ENCODE results near the gene NGRN. TPM values are rescaled to one million over a fixed set of nuclear protein-coding genes. Genes with fewer than 3 reads are reported as not detected.
A peak's percentile ranks its signal among the peaks of the same experiment; 100 is the strongest.

The NGRN gene
- total and polyA plus RNA-seq, 12 donors, result 56.5 to 139 (median 119) TPM

DNA sequence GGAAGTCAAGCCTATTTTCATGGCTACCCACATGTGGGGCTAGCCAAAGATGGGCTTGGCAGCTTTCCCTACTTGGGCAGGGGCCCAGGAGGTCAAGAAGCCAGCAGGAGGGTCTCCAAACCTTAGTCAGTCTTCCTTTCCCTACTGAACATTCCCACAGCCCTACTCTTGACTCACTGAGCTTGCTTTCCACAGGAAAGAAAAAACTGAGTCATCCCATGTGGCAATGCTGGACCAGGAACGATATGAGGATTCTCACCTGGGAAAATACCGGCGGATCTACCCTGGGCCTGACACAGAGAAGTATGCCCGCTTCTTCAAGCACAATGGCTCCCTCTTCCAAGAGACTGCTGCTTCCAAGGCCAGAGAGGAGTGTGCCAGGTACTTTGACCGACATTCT lies 3.7 kb upstream of the NGRN start:
- no peak overlapping the region for H3K27ac ChIP-seq
- H3K4me3 ChIP-seq, result no peak overlapping the region
- peaks cover 3 to 28% (median 13%) of the 10 kb centered on the region in 9 donors for H3K4me1 ChIP-seq
- H3K36me3 ChIP-seq, result no peaks in the 10 kb centered on the region
- WGBS, 2 donors, result 89 to 93% methylated on average over 5 of the region's 5 CpGs
- TF ChIP-seq, protein P1, sequence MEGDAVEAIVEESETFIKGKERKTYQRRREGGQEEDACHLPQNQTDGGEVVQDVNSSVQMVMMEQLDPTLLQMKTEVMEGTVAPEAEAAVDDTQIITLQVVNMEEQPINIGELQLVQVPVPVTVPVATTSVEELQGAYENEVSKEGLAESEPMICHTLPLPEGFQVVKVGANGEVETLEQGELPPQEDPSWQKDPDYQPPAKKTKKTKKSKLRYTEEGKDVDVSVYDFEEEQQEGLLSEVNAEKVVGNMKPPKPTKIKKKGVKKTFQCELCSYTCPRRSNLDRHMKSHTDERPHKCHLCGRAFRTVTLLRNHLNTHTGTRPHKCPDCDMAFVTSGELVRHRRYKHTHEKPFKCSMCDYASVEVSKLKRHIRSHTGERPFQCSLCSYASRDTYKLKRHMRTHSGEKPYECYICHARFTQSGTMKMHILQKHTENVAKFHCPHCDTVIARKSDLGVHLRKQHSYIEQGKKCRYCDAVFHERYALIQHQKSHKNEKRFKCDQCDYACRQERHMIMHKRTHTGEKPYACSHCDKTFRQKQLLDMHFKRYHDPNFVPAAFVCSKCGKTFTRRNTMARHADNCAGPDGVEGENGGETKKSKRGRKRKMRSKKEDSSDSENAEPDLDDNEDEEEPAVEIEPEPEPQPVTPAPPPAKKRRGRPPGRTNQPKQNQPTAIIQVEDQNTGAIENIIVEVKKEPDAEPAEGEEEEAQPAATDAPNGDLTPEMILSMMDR (IDR thresholded peaks at IDR 0.05), result no peak
- no peaks in the 10 kb centered on the region for H3K9me3 ChIP-seq
- intact Hi-C loops (cut with DNase I), result no loop called here
- no peaks in the 10 kb centered on the region for H3K27me3 ChIP-seq
- no peak for DNase-seq
- ATAC-seq, result no peak

DNA sequence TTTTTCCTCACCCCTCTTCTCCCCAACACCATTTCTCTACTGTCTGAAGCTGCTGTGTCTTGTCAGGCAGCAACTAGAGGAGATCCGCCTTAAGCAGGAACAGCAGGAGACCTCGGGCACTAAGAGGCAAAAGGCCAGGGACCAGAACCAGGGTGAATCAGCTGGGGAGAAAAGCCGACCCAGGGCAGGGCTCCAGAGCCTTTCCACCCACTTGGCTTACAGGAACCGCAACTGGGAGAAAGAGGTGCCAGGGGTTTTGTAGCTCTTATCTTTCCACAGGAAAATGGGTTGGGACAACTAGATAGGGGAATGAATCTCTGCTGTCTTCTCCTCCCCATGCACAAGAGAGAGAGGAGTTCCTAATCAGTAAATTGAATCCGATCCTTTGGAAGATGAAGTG lies 3.0 kb upstream of the NGRN start:
- H3K4me1 ChIP-seq, result peaks cover 9 to 34% (median 19%) of the 10 kb centered on the region in 9 donors
- no peak overlapping the region for H3K4me3 ChIP-seq
- DNase-seq (no peak), ATAC-seq (no peak)
- no peaks in the 10 kb centered on the region for H3K9me3 ChIP-seq
- intact Hi-C loops (cut with DNase I), result no loop called here
- H3K27me3 ChIP-seq, result no peaks in the 10 kb centered on the region
- TF ChIP-seq, protein P1 (IDR thresholded peaks at IDR 0.05), result no peak
- peaks cover 0 to 6% (median 0%) of the 10 kb centered on the region in 9 donors for H3K36me3 ChIP-seq
- no peak overlapping the region for H3K27ac ChIP-seq
- WGBS, 2 donors, result 70 to 80% methylated on average over 5 of the region's 5 CpGs

DNA sequence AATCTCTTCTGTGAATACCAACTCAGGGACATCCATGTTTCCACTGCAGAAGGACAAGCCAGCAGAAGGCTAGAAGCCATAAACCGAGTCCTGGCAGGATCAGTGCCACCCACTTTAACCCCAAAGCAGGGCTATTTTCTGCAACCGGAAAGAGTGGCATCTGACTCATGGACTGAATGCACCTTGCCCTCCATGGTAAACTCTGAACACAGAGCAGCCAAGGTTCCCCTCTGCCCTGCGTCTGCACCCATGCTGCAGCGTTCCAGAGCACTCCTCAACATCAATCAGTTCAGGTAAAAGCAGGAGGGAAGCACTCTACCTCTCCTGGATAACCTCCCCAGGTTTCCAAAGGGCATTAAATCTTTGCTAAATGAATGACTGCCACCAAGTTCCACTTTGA lies 801 bp upstream of the NGRN start:
- intact Hi-C loops (cut with DNase I), result loop anchor here in 3 of 10 donors (2.0 to 5.0 kb wide), 2 partner anchors 16 to 32 kb away; partner anchors contain the start of genes CIB1 (in 2 of the 3), GDPGP1 (in 2 of the 3) and TTLL13 (in 1 of the 3)
- Histone ChIP-seq H3K36me3 (peaks cover 0 to 27% (median 3%) of the 10 kb centered on the region in 9 donors), H3K4me1 (peaks cover 13 to 54% (median 39%) of the 10 kb centered on the region in 9 donors), H3K27me3 (no peaks in the 10 kb centered on the region), H3K9me3 (no peaks in the 10 kb centered on the region), H3K27ac (peak overlapping the region; percentile 93 to 99 (median 96)), H3K4me3 (peak overlapping the region; percentile 62 to 90 (median 84))
- WGBS, 2 donors, result 40 to 49% methylated on average over 4 of the region's 4 CpGs
- ATAC-seq (peak in 4 of 8 donors; percentile 14 to 46 (median 30)), DNase-seq (peak in 1 of 2 donors; percentile 13)
- TF ChIP-seq, protein P1 (IDR thresholded peaks at IDR 0.05), result no peak

DNA sequence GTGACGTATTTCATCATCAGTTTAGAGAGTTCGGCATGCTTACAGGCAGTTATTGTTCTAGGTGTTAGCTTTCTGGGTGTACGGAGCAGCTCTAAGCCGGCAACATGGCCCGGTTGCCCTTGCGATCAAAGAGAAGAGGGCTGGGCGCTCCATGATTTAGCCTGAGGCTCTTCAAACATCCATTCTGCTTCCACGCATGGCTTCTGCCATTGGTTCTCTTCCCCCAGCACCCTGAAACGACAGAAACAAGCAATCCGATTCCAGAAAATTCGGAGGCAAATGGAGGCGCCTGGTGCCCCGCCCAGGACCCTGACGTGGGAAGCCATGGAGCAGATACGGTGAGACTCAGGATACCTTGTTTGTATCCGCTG lies 574 bp downstream of the NGRN start:
- ATAC-seq, result peak in 7 of 8 donors; percentile 18 to 48 (median 31)
- H3K9me3 ChIP-seq, result no peaks in the 10 kb centered on the region
- WGBS, 2 donors, result 0% methylated on average over 16 of the region's 16 CpGs
- H3K27ac ChIP-seq, result peak overlapping the region; percentile 93 to 99 (median 96)
- intact Hi-C loops (cut with DNase I), result loop anchor here in 2 of 10 donors (5.0 kb wide), 1 partner anchor 34 kb away; the partner anchor contains the start of genes CIB1 (in 2 of the 2) and GDPGP1 (in 2 of the 2)
- peak; percentile 21 to 42 for DNase-seq
- peak overlapping the region; percentile 62 to 90 (median 84) for H3K4me3 ChIP-seq
- H3K36me3 ChIP-seq, result peaks cover 0 to 40% (median 14%) of the 10 kb centered on the region in 9 donors
- peaks cover 14 to 68% (median 53%) of the 10 kb centered on the region in 9 donors for H3K4me1 ChIP-seq
- TF ChIP-seq, protein P1 (IDR thresholded peaks at IDR 0.05), result no peak
- no peaks in the 10 kb centered on the region for H3K27me3 ChIP-seq
